Kidney epithelial cell (primary cell): ENCODE results near the gene SLCO2B1. TPM values are rescaled to one million over a fixed set of nuclear protein-coding genes. Genes with fewer than 3 reads are reported as not detected.

ENCODE experiments used
- DNase-seq: peaks from one replicate; pipeline ENCODE4 v3.0.0-alpha.2; 2010; ENCODE audit warnings: low read depth
- H3K27me3 ChIP-seq: 2 replicates; pipeline ENCODE4 v1.6.0; 2011; ENCODE audit warnings: low read length; ENCODE audit not compliant: control insufficient read depth, insufficient read depth
- H3K36me3 ChIP-seq: 2 replicates; pipeline ENCODE4 v1.5.1; 2011; ENCODE audit warnings: low read length; ENCODE audit not compliant: control insufficient read depth, insufficient read depth
- H3K4me3 ChIP-seq: 2 replicates; pipeline ENCODE4 v1.5.1; 2011; ENCODE audit warnings: low read depth, mild to moderate bottlenecking, control low read depth, low read length
- total RNA-seq: library from RNA; depleted of rRNA; stranded (reverse); fragments of >200 nt; gene quantifications from 2 replicates; pipeline ENCODE4 v1.2.3, GENCODE V29; 2015
- TF ChIP-seq, protein P1 (sequence below): IDR thresholded peaks from 2 replicates; pipeline ENCODE4 v1.5.1; 2011; ENCODE audit warnings: mild to moderate bottlenecking, moderate library complexity, low read length, control low read depth, inconsistent platforms; ENCODE audit not compliant: insufficient read depth, poor library complexity, severe bottlenecking

The SLCO2B1 gene
- total RNA-seq, 1 donor from 2014 or later = 1.7 TPM

DNA sequence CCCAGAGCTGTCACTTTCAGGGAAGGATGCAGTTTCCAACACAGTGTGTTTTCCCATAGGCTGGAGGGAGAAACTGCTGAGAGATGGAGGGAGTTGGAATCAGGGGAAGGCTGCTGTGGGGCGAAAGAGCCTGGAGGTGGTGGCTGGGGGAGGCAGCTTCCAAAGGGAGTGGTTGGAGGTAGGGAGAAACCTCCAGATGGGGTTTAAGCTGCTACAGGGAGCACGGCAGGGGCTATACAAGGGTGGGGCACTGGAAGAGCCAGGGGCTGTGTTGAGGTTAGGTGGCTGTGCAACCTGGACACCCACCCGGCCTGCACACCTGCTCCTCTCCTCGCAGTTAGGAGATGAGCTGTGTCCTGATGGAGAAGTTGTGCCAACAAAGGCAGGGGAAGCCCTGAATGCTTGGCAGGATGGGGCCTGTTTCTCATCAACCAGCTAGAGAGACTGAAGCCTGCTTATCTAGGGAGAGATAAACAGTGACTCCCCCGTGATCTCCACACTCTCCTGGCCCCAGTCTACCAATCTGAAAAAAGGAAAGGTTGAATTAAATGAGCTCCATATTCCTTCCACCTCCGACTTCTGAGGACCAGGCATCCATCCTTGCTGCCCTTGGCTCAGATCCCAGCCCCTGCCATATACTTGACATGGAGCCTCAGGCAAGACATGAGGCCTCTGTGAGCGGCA is 3.6 kb upstream of the SLCO2B1 start:
- no peak overlapping the region for H3K4me3 ChIP-seq
- TF ChIP-seq, protein P1, sequence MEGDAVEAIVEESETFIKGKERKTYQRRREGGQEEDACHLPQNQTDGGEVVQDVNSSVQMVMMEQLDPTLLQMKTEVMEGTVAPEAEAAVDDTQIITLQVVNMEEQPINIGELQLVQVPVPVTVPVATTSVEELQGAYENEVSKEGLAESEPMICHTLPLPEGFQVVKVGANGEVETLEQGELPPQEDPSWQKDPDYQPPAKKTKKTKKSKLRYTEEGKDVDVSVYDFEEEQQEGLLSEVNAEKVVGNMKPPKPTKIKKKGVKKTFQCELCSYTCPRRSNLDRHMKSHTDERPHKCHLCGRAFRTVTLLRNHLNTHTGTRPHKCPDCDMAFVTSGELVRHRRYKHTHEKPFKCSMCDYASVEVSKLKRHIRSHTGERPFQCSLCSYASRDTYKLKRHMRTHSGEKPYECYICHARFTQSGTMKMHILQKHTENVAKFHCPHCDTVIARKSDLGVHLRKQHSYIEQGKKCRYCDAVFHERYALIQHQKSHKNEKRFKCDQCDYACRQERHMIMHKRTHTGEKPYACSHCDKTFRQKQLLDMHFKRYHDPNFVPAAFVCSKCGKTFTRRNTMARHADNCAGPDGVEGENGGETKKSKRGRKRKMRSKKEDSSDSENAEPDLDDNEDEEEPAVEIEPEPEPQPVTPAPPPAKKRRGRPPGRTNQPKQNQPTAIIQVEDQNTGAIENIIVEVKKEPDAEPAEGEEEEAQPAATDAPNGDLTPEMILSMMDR = no peak
- no peaks in the 10 kb centered on the region for H3K36me3 ChIP-seq
- DNase-seq = no peak
- H3K27me3 ChIP-seq = peaks cover 15% of the 10 kb centered on the region

- Histone ChIP-seq H3K27me3 (peaks cover 15% of the 10 kb centered on the region), H3K4me3 (no peak overlapping the region), H3K36me3 (no peaks in the 10 kb centered on the region)
- TF ChIP-seq, protein P1 = no peak
- DNase-seq = no peak
Measured at GRCh38 chr11:75147875-75148263, 3.0 kb upstream of the SLCO2B1 start.

DNA sequence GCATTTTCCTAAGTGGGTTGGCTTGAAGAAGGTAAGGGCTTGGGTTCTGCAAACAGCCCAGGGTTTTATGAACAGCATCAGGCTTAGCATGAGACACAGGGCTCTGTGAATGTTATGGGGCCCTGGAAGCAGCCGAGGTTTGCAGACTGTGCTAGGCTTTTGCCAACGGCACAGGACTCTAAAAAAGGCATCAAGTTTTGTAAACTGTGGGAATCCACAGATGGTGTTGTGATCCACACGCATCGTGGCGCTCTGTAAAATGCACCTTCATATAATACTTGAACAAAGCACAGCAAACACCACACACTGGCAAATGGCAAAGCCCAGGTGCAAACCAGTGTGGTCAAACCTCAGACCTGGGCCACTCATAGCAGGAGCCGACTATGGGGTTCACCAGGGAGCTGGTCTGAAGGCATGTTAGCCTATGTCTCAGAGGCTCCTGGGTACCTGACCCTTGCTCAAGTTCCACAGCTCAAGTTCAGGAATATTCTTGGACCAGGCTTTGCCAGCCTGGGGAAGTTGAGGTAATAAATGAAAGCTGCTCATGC is 2.4 kb upstream of the SLCO2B1 start:
- Histone ChIP-seq H3K4me3 (no peak overlapping the region), H3K36me3 (no peaks in the 10 kb centered on the region), H3K27me3 (peaks cover 15% of the 10 kb centered on the region)
- DNase-seq = no peak
- TF ChIP-seq, protein P1 = no peak

- no peak for DNase-seq
- peaks cover 15% of the 10 kb centered on the region for H3K27me3 ChIP-seq
Measured at GRCh38 chr11:75149766-75150465, 991 bp upstream of the SLCO2B1 start.

GRCh38 chr11:75151346-75152047 is 590 bp downstream of the SLCO2B1 start:
- no peak for DNase-seq
- Histone ChIP-seq H3K4me3 (no peak overlapping the region), H3K36me3 (no peaks in the 10 kb centered on the region), H3K27me3 (peaks cover 15% of the 10 kb centered on the region)
- TF ChIP-seq, protein P1 = no peak

More at GRCh38 chr11:75149766-75150465, 991 bp upstream of the SLCO2B1 start:
- no peak overlapping the region for H3K4me3 ChIP-seq
- no peaks in the 10 kb centered on the region for H3K36me3 ChIP-seq
- TF ChIP-seq, protein P1 = no peak
